GM19455 (cell line): ENCODE measurements around the gene HSPG2.
A peak's percentile ranks its signal among the peaks of the same experiment; 100 is the strongest.
"Not testable (repeated sequence)": the region's sequence is repeated elsewhere in the genome, so short reads cannot be mapped to it uniquely, and the experiment has no call there.

Experiments used
- ATAC-seq: cut with Tn5 transposase; IDR thresholded peaks from one replicate; pipeline ENCODE4 v1.9.1; 2021; ENCODE audit not compliant: unreplicated experiment

The HSPG2 gene

DNA sequence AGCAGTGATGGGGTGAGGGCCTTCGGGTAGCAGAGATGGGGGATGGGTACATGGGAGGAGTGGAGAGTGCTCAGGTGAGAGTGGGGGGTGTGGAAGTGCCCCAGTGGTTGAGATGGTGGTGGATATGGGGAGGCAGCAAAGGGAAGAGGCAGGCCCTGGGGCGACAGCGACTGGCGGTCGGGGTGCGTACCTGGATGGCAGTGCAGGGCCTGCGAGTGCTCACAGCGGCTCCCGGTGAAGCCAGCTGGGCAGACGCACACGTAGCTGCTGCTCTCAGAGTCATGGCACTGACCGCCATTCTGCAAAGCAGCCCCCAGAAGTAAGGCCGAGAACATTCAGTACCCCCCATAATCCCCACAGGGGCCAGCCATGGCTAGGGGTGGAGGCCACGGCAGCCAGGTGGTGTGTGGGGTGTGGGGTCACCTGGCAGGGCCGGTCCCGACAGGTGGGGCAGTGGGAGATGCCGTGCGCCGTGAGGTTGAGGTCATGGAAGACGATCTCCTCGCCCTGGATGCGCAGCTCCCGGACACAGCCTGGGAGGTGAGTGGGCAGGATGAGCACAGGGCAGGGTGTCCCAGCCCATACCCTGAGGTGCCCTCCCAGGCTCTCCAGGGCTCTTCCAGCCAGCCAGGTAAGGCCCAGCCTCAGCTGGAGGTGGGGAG is 106.2 kb downstream of the HSPG2 start:
- ATAC-seq = no peak

DNA sequence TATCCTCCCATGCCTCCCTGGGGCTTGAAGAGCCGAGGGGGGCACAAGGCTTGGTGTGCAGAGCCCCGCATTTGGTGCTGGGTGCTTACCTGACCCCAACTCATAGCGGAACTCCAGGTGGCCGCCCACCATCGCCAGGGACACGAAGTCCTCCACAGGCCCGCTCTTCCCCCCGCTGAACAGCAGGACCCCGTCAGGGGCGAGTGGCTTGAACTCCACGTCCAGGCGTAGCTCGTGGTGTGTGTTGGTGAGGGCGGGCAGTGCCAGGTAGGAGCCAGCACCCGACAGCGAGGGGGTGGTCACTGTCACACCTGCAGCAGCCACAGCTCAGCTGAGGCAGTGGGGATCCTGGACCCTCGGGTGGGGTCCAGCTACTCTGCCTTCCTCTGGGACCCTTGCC is 107.8 kb downstream of the HSPG2 start:
- ATAC-seq = no peak

DNA sequence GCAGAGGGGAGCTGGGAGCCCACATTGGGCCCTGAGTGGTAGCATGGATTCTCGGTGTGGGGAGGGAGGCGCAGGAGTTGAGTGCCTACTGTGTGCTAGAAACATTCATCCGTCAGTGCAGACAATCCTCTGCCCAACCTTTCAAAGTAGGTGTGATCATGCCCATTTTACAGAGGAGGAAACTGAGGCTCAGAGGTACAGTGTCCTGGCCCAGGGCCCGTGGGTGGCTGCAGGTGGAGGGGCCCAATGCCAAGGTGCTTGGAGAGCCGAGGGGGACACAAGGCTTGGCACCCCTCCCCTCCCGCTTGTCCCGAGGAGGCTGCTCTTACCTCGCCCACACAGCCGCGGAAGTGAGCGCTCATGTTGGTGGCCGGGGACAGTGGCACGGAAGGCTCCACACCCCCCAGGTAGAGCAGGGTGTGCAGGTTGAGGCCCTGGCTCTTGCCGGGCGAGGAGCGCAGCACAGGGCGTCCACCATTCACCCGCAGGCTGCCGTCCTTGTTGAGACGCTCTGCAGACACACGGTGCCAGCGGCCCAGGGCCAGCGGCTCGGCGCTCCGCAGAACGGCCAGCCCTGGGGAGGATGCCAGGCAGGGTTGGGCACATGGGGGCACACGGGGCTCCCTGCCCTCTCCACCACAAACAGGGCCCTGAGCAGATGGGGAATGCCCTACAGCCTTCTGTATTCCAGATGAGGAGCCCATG is 108.5 kb downstream of the HSPG2 start:
- no peak for ATAC-seq

DNA sequence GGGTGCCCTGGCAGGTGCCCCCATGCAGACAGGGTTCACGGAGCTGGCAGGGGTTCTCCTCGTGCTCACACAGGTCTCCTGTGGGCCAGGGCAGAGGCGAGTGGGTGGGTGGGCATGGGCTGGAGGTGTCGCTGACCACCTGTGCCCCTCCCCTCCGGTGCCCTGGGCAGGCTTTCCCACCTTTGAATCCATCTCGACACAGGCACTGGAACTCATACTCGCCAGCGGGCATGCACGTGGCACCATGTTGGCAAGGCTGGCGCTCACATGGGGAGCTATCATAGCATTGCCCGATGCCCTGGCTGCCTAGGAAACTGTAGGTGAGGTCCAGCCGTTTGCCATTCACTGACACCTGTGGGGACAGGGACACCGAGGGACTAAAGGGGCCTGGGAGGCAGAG is 109.0 kb downstream of the HSPG2 start:
- no peak for ATAC-seq

DNA sequence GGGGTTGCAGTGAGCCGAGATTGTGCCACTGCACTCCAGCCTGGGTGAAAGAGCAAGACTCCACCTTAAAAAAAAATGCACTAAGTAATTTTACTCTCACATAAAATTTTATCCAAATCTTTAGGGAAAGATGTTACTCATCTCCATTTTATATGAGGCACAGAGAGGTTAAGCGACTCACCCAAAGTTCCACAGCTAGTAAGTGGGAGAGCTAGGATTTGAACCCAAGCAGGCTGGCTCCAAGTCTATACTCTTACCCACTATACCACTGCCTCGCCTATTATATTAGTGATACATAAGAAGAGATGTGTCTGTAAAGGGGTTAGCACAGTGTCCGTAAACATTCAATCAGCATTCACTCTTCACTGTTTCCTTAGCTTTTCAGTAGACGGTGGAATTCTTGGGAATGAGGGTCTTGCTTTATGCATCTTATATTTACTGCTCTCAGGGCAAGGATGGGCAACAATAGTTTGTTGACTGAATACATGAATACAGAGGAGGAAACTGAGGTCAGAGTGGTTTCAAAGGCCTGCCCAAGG is 109.9 kb downstream of the HSPG2 start:
- ATAC-seq = no peak

DNA sequence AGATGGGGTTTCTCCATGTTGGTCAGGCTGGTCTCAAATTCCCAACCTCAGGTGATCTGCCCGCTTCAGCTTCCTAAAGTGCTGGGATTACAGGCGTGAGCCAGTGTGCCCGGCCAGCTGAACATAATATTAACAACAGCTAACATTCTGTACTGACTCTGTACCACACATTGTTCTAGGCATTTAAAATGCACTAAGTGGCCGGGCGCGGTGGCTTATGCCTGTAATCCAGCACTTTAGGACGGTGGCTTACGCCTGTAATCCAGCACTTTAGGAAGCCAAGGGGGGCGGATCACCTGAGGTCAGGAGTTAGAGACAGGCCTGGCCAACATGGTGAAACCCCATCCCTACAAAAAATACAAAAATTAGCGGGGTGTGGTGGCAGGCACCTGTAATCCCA is 110.4 kb downstream of the HSPG2 start:
- not testable (repeated sequence) for ATAC-seq

DNA sequence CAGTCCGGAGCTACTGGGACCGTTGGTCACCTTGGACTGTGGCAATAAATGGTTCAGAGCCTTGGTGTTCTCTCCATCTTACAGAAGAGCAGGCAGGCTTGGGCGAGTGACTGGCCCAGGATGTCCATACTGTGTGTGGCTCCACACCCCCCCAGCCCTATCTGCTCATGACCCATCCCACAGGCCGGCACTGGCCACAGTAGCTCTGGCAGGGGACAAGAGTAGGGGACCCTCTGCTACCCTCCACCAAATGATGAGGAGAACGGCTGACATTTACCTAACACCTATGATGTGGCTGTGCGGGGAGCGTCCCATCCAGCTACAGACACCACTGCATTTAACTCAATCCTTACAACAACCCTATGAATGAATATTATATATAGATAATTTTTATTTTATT is 111.7 kb downstream of the HSPG2 start:
- no peak for ATAC-seq

DNA sequence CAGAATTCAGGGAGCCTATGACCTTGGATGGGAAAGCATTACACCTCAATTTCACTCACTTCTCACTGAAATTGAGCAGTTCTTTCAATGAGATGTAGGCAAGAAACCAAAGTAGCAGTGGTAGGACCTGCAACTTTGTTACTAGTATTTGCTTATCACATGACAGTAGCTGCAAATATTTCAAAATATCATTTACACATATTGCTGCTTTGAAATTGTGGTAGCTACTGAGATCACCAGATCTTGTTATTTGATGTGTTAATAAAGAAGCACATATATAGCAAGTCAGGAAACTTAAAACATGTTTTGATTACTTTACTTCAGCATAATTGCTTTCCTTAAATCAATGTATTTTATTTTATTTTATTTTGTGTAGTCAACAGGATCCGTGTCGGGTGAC is 112.2 kb downstream of the HSPG2 start:
- ATAC-seq = no peak

DNA sequence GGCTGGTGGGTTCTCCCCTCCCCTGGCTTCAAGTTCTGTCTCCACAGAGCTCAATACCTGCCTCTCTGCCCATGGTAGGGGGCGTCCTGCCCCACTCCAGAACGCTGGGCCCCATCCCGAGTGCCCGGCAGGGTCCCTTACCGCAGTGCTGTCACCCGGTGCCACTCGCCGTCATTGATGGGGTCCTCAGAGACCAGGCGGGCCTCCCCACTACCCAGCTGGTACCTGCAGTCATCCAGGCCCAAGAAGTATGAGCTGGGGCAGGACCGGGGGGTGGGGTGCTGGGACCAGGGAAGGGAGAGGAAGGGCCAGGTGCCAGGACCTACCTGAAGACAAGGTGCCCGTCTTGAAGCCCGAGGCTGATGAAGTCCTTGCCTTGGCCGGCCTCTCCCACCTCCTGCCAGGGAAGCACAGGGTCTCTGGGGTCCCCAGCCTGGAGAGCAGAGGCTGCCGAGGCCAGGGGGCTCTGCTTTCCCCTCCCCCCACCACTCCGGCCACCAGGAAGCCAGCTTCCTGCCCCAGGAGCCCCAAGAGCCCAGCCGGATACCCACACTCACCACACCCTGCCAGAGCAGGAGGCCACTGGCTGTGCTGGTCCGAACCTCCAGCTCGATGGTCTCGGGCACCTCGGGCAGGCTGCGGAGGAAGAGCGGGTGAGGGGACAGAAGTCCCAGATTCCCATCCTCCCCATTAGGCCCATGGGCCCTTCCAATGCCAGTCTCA is 113.0 kb downstream of the HSPG2 start:
- ATAC-seq = no peak

DNA sequence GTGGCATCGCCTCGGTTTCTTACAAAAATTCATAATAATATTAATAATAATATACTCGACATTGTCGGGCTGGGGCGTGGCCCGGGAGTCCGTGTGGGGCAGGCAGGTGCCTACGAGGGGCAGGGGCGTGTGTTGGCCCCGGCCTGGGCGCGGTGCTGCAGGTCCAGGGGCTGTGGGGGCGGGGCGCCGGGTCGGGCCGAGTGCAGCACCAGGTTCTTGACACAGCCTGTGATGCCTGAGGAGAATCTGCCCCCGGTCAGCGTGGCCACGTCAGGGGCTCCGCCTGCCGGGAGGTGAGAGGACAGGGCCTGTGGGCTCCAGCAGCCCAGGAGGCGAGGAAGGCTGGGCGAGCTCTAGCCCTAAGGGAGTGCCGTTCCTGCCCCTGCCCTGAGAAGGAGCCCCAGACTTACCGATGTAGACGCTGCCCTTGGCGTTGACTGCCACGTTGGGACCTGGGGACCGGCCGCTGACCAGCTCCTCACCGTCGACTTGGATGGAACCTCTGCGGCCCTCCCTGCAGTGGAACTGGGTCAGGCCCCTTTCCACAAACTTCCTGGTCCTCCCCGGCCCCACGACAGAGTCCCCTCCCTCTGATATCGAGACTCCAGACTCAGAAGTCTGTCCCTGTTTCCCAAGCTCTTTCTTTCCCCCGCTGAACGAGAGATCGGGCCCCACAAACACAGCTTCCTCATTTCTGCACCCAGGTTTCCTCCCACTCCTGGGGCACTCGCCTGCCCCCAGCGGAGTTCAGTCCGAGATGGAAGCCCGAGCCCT is 113.7 kb downstream of the HSPG2 start:
- ATAC-seq = no peak

DNA sequence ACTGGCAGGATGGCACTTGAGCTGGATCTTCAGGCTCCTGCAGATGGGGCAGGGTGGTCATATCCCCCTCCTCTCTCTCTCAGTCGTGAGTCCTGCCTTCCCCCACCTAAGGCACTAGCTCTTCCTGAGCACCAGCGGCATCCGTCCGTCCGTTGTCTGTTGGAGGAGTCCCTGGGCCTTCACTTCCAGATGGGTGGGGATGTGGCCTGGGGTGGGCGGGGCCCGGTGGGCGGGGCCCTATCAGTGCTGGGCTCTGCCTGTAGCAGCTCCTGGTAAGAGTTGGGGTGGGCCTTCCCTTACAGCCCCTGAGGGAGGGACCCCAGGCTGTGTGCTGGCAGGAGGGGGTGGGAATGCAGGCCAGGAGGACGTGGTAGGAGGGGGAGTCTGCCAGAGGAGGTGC is 114.8 kb downstream of the HSPG2 start:
- no peak for ATAC-seq

DNA sequence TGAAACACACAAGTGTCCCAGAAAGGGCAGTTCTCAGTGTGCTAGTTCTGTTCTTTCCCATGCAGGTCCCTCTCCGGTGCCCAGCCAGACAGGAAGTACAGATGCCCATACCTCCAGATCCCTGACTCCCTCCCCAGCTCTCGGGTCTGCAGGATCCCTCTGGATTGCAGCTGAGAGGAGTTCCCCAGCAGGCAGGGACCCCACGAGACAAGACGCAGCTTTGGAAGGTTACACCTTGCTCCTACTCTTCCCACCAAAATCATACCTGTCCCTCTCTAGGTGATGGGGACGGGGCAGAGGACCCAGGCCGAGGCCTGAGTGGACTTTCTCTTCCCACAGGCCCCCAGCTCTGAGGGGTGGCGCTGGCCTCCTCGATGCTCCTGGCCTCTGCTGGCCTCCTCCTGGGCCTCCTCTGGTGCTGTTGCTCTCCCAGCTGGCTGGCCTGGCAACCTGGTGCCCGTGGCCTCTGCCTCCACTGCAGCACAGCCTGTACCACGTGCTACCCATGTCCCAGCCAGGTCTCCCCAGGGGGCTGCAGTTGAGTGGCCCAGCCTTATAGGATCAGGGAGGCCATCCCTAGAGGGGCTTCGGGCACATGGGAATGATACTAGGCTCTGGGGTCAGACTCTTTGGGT is 115.6 kb downstream of the HSPG2 start:
- no peak for ATAC-seq

DNA sequence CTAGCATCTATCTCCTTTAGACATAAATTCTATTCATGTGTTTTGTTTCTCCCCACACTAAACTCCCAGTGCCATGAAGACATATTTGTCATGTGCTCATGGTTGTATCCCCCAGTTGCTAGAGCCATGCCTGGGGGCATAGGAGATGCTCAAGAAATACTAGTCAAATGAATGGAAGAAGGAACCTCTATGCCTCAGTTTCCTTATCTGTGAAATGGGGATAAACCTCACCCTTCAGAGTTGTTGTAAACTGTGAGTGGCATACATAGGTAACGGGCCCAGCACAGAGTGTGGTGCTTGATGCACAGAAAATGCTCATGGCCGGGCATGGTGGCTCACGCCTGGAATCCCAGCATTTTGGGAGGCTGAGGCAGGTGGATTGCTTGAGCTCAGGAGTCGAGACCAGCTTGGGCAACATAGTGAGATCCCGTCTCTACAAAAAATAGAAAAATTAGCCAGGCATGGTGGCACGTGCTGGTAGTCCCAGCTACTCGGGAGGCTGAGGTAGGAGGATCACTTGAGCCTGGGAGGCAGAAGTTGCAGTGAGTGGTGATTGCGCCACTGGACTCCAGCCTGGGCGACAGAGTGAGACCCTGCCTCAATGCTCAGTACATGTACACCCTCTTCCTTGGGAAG is 116.4 kb downstream of the HSPG2 start:
- no peak for ATAC-seq

DNA sequence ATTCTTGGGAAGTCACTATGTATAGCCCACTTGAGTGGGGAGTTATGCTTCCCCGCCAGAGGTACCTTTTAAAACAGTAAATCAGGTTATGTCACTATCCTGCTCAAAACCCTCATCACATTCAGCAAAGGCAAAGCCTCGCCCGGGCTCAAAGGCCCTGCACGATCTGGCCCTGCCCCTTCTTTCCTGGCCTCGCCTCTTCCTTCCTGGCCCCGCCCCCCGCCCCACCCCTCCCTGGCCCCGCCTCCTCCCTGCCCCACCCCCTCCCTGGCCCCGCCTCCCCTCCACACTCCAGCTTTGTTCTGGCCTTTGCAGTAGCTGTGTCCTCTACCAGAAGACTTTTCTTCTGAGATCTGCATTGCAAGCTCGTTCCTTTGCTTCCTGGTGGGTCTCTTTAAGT is 118.5 kb downstream of the HSPG2 start:
- ATAC-seq = no peak

DNA sequence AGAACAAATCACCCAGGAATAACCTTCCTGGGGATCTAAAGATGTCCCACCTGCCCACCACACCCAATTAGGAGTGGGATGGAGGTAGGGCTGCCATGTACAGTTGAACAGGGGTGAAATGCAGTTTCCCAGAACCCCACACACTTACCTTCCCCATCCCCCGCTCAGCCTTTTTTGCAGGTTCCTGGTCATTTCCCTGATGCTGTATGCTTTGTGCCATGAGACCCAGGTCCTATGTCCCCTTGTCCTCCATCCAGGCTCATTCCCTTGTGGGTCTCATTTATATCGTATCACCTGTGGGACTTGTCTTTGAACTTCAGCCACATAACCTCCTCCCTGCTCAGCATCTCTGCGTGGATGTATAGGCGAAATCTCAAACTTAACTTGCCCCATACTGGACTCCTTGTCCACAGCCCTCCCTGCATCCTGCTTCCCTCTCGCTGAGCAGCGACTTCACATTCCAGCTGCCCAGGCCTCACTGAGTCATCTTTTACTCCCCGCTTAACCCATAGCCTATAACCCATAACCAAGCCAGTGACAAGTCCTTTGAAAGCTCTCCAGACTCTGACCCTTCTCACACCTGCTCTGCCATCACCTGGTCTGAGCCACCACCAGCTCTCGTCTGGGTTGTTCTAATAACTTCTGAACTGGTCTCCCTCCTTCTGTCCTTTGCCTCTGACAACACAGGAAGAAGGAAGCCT is 120.4 kb downstream of the HSPG2 start:
- ATAC-seq = no peak

DNA sequence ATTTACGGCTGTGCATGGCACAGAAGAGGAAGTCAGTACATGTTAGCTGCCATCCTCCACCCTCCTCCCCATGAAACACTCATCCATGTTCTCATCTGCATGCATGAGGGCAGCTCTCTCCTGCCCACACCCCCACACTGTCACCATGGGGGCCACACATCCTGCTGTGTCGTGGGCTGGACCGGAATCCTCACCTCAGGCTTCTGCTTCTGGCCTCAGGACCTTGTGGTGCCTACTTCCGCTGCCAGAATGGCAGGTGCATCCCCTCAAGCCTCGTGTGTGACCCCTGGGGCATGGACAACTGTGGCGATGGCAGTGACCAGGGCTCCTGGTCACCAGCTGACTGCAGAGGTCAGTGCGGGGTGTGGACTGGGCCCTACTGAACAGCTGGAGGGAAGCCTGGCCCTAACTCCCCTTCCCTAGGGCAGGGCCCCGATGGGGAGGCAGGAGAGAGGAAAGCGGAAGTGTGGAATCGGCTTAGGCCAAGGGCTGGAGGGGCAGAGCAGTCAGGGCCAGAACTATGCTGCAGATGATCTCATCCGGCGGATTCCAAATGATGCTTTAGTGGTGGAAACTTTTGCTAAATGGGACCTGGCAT is 121.3 kb downstream of the HSPG2 start:
- ATAC-seq = no peak

DNA sequence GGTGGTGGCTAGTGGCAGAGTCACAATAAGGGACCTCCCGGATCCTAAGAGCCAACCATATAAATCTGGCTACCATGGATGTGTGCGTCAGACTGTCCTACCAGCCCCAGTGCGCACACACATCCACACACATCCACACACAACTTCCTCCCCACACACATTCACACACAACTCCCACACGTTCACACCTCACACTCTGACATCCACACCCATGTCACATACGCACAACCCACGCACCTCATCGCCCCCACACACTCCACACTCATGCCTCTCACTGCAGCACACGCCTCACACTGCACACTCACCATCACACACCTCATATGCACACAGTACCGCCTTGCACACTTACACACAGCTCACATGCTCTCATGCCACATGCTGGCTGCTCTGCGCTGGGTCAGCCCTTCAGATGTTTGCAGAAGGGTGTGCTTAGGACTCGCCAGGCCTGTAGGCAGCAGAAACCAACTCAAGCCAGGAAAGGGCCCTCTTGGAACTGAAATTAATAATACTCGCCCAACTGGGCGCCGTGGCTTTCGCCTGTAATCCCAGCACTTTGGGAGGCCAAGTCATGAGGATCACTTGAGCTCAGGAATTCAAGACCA is 122.0 kb downstream of the HSPG2 start:
- ATAC-seq = no peak

DNA sequence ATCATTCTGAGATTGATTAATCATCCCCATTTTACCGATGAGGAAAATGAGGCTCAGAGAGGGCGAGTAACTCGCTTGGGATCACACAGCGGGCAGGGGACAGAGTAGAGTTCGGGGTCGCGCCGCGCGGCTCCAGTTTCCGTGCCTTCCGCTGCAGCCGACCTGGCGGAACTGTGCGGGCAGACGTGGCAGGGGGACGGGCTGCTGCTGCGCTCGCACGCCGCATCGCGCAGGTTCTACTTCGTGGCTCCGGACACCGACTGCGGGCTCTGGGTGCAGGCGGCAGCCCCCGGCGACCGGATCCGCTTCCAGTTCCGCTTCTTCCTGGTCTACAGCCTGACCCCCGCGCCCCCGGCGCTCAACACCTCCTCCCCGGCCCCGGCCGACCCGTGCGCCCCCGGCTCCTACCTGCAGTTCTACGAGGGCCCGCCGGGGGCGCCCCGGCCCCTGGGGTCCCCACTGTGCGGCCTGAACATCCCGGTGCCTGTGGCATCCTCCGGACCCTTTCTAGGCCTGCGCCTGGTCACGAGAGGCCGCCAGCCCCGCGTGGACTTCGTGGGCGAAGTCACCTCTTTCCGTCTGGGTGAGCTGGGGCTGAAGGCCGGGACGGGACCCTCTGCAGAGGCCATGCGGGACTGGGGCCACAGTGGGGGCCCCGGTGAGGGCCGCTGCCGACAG is 122.7 kb downstream of the HSPG2 start:
- ATAC-seq = peak; percentile 62
